HG03439 (cell line): ENCODE measurements around the gene KRTAP10-3.

Experiments
- ATAC-seq: cut with Tn5 transposase; IDR thresholded peaks from one replicate; pipeline ENCODE4 v1.9.1; 2021; ENCODE audit warnings: mild to moderate bottlenecking, moderate library complexity; ENCODE audit not compliant: unreplicated experiment

Gene KRTAP10-3

DNA sequence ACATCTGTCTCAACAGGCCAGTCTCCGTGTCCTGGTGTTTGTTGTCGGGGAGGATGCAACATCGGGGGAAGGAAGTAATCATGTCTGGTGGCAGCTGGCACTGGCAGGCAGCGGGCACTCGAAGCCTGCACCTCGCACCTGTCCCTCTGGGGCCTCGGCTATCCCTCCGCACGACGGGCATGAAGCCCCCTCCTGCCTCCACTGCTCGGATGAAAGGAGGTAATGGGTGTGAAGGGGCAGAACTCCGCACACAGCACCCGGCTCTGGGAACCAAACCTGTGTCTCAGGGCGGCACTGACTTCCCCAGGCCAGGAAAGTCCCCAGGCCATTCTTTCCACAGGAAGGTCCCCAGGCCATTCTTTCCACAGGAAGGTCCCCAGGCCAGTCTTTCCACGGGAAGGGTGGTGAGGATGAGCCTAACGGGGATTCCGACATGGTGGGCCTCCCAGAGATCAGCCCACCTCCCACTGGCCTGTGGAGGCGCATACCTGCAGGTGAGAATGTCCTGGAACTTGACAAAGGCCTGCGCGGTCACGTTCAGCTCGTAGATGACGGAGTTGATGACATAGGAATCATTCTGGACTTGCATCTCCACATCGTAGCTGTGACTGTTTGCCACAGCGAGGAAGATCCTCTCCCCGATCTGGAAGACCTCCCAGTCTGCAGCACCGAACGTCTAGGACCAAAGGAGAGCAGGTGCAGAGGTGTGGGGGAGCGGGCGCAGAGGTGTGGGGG, 49.7 kb downstream of the KRTAP10-3 start:
- ATAC-seq: no peak

DNA sequence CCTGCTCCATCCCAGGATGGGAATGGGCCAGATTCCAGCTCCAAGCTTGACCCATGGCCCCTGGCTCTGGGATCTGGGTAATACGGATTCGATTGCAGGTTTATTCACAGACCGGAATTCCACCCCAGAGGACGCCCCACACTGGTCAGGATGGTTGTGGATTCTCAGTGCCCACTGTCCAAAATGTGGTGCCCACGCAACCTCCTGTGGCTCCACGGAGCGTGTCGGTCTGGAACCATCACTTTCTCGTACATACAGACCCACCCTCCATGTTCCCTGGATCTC, 50.2 kb downstream of the KRTAP10-3 start:
- no peak for ATAC-seq
